ENCODE data around the gene EXD2.

GRCh38 chr14:69171569-69171968, 19.7 kb upstream of the EXD2 start:
- TF ChIP-seq CTCF (IDR thresholded peaks at IDR 0.05): no peak
- TF ChIP-seq POLR2A (IDR thresholded peaks at IDR 0.05; ENCODE audit: low read depth): no peak

All from esophagus muscularis mucosa (tissue), 3 donors.